Activated CD8-positive, alpha-beta T cell treated with anti-CD3 and anti-CD28 coated beads for 36 hours (primary cell): ENCODE results near the gene DEPDC5. TPM values are rescaled to one million over a fixed set of nuclear protein-coding genes. Genes with fewer than 3 reads are reported as not detected.

Source experiments
- ATAC-seq: fragments of 200-7000 bp; cut with Tn5 transposase; one replicate; pipeline ENCODE4 v1.10.0; 2021; ENCODE audit warnings: mild to moderate bottlenecking, moderate library complexity
- CTCF ChIA-PET: fragments of 350-600 bp; sonication (Branson Sonifier 250); formaldehyde crosslinking; loops from one replicate; lab custom pipeline; 2021; ENCODE audit warnings: antibody characterized with exemption; lab: Charles Lee
- POLR2A ChIA-PET: fragments of 350-600 bp; sonication (Branson Sonifier 250); formaldehyde crosslinking; loops from one replicate; lab custom pipeline; 2021; ENCODE audit warnings: antibody characterized with exemption; lab: Charles Lee
- DNase-seq: peaks from one replicate; pipeline ENCODE4 v3.0.0-alpha.2; 2020
- H3K27ac Mint-ChIP-seq: one replicate; pipeline ENCODE4 v1.8.0; 2021; ENCODE audit warnings: mild to moderate bottlenecking, mixed read lengths
- H3K27me3 Mint-ChIP-seq: one replicate; pipeline ENCODE4 v1.8.0; 2021; ENCODE audit warnings: mixed read lengths
- H3K36me3 Mint-ChIP-seq: one replicate; pipeline ENCODE4 v1.8.0; 2021; ENCODE audit warnings: low read depth, mixed read lengths
- H3K4me1 Mint-ChIP-seq: one replicate; pipeline ENCODE4 v1.8.0; 2021; ENCODE audit warnings: low read depth, mixed read lengths
- H3K4me3 Mint-ChIP-seq: one replicate; pipeline ENCODE4 v1.8.0; 2021; ENCODE audit warnings: mild to moderate bottlenecking, moderate library complexity, mixed read lengths
- H3K9me3 Mint-ChIP-seq: one replicate; pipeline ENCODE4 v1.8.0; 2021; ENCODE audit warnings: mixed read lengths
- intact Hi-C: fragments of 100-400 bp; cut with micrococcal nuclease; formaldehyde crosslinking; loops from one replicate; pipeline ENCODE4 v1.10.0; 2022
- total RNA-seq, 2 experiments: library from RNA; stranded (reverse); gene quantifications; one replicate each; pipeline ENCODE4 v1.2.3, GENCODE V29; 2021
- TF ChIP-seq, protein P1 (sequence below): fragments of 200-600 bp; IDR thresholded peaks from one replicate; pipeline ENCODE4 v1.8.0; 2022; ENCODE audit warnings: antibody characterized with exemption, mild to moderate bottlenecking

The DEPDC5 gene
- total RNA-seq, 2 experiments from 2014 or later, result 31.6 to 36.4 TPM

DNA sequence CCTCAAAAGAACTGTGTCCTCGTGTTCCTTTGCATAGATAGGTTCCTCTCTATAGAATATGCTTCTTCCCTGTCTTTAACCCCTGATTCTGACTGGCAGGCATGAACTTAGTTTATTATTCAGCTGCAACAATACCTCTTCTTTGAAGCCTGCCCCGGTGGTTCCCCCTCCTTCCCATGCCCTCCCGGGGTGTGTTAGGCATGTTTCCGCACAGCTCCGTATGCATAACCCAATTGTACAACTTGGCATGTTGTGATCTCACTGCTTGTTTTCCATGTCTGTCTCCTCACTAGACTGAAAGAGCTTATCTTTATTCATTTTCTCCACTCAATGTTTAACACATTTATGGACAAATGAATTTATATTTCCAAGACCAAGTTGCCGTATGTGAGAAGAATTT lies 72.6 kb downstream of the DEPDC5 start:
- DNase-seq (no peak), ATAC-seq (no peak)
- H3K4me1 Mint-ChIP-seq, result peaks cover 28% of the 10 kb centered on the region
- no peak overlapping the region for H3K4me3 Mint-ChIP-seq
- POLR2A ChIA-PET, result no interaction called here
- no peaks in the 10 kb centered on the region for H3K27me3 Mint-ChIP-seq
- peaks cover 31% of the 10 kb centered on the region for H3K36me3 Mint-ChIP-seq
- CTCF ChIA-PET, result no interaction called here
- TF ChIP-seq, protein P1, sequence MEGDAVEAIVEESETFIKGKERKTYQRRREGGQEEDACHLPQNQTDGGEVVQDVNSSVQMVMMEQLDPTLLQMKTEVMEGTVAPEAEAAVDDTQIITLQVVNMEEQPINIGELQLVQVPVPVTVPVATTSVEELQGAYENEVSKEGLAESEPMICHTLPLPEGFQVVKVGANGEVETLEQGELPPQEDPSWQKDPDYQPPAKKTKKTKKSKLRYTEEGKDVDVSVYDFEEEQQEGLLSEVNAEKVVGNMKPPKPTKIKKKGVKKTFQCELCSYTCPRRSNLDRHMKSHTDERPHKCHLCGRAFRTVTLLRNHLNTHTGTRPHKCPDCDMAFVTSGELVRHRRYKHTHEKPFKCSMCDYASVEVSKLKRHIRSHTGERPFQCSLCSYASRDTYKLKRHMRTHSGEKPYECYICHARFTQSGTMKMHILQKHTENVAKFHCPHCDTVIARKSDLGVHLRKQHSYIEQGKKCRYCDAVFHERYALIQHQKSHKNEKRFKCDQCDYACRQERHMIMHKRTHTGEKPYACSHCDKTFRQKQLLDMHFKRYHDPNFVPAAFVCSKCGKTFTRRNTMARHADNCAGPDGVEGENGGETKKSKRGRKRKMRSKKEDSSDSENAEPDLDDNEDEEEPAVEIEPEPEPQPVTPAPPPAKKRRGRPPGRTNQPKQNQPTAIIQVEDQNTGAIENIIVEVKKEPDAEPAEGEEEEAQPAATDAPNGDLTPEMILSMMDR, result no peak
- no peaks in the 10 kb centered on the region for H3K9me3 Mint-ChIP-seq
- intact Hi-C loops, result loop anchor here (10.0 kb wide), 1 partner anchor 162 kb away; the partner anchor contains the start of gene PISD
- no peak overlapping the region for H3K27ac Mint-ChIP-seq

DNA sequence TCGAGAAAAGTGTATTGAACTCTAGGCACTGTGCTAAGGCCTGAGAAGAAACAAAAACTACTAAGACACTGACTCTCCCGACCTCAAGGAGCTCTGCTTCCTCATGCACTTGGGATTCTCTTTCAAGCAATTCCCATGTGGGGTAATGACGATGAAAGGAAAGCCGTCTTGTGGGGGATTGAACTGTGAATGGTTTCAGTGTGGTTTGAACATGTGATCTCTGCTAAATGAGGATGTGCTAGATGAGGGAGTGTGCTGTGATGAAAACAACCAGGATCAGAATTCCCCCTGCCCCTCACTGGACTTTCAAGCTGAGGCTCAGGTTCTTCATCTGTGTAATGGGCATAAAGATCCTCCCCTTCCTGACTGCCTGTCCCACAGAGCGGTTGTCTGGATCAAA lies 74.9 kb downstream of the DEPDC5 start:
- peaks cover 29% of the 10 kb centered on the region for H3K4me1 Mint-ChIP-seq
- peak overlapping the region; percentile 4 for H3K27ac Mint-ChIP-seq
- no peaks in the 10 kb centered on the region for H3K9me3 Mint-ChIP-seq
- intact Hi-C loops, result loop anchor here (10.0 kb wide), 1 partner anchor 164 kb away; the partner anchor contains the start of gene PISD
- ChIA-PET CTCF (interaction anchor here (0.6 kb wide), 1 partner anchor 117 kb away, joined by 3 read pairs; no protein-coding TSS in a partner anchor), POLR2A (interaction anchor here (0.5 to 0.8 kb wide), 2 partner anchors 133 to 1693 kb away, joined by 3 to 4 read pairs; no protein-coding TSS in a partner anchor)
- TF ChIP-seq, protein P1, result no peak
- H3K27me3 Mint-ChIP-seq, result no peaks in the 10 kb centered on the region
- DNase-seq, result no peak
- H3K4me3 Mint-ChIP-seq, result no peak overlapping the region
- no peak for ATAC-seq
- H3K36me3 Mint-ChIP-seq, result peaks cover 35% of the 10 kb centered on the region

DNA sequence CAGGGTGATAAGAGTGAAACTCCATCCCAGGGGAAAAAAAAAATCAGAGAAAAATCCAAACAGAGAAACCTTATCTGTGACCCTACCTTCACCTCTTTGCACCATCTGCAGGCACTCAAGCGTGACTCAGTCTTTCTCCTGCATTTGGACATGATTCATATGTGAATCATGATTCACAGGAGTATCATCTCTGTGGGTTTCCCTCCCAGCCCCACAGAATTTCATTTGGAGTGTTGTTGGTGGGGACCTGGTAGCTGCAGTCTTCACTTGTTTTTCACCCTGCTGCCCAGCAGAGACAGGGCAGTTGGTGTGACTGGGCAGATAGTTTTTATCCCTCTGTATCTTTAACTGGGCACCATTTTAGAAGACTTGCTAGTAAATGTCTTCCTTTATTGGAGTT lies 75.7 kb downstream of the DEPDC5 start:
- no peaks in the 10 kb centered on the region for H3K27me3 Mint-ChIP-seq
- H3K27ac Mint-ChIP-seq, result peak overlapping the region; percentile 88
- TF ChIP-seq, protein P1, result no peak
- H3K36me3 Mint-ChIP-seq, result peaks cover 38% of the 10 kb centered on the region
- H3K4me3 Mint-ChIP-seq, result no peak overlapping the region
- intact Hi-C loops, result loop anchor here (10.0 kb wide), 1 partner anchor 165 kb away; the partner anchor contains the start of gene PISD
- no peaks in the 10 kb centered on the region for H3K9me3 Mint-ChIP-seq
- peak; percentile 93 for ATAC-seq
- H3K4me1 Mint-ChIP-seq, result peaks cover 30% of the 10 kb centered on the region
- POLR2A ChIA-PET, result interaction anchor here (1.1 kb wide), 1 partner anchor 11 kb away, joined by 3 read pairs; no protein-coding TSS in a partner anchor
- CTCF ChIA-PET, result no interaction called here
- peak; percentile 72 for DNase-seq

DNA sequence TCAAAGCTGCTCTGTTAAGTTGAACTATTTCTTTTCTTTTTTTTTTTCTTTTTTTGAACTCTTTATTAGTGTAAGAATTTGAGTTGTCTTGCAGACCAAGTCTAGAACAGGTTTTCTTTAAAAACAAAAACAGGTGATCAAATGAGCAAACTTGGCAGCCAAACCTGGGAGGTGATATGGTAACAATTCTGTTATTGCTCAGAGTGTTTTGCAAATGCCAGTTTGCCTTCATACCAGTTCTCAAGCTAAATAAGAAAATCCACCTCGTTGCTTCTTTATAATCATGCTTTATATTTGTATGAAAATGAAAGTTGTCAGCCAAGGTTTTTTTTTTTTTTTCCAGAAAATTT lies 76.9 kb downstream of the DEPDC5 start:
- POLR2A ChIA-PET, result interaction anchor here (1.0 to 1.1 kb wide), 2 partner anchors 8 to 12 kb away, joined by 3 to 4 read pairs; no protein-coding TSS in a partner anchor
- DNase-seq (no peak), ATAC-seq (no peak)
- Mint-ChIP-seq H3K27me3 (no peaks in the 10 kb centered on the region), H3K4me3 (no peak overlapping the region), H3K36me3 (peaks cover 35% of the 10 kb centered on the region), H3K27ac (no peak overlapping the region), H3K4me1 (peaks cover 30% of the 10 kb centered on the region), H3K9me3 (no peaks in the 10 kb centered on the region)
- intact Hi-C loops, result no loop called here
- CTCF ChIA-PET, result interaction anchor here (0.8 to 1.2 kb wide), 4 partner anchors 9 to 165 kb away, joined by 3 to 4 read pairs (median 3); no protein-coding TSS in a partner anchor
- TF ChIP-seq, protein P1, result no peak

DNA sequence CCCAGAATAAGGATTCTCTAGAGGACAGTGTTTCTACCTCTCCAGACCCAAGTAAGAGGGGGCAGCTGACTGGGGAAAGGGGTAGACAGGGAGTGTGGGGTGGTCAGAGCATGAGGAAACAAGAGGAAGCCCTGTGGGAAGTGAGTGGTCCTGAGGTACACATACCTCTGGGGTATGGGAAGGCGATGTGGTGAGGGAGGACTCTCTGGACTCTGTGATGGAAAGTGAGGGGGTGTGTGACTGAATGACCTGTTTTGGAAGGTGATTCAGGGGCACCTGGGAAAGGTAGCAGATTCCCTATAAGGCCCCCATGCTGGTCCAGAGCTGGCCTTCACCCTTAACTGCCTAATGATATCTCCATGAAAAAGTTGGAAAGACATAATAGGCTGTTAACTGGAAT lies 80.1 kb downstream of the DEPDC5 start:
- Mint-ChIP-seq H3K9me3 (no peaks in the 10 kb centered on the region), H3K27me3 (no peaks in the 10 kb centered on the region), H3K4me3 (no peak overlapping the region), H3K4me1 (peaks cover 24% of the 10 kb centered on the region), H3K36me3 (peaks cover 25% of the 10 kb centered on the region), H3K27ac (no peak overlapping the region)
- ChIA-PET CTCF (interaction anchor here (1.5 kb wide), 1 partner anchor 136 kb away, joined by 5 read pairs; no protein-coding TSS in a partner anchor), POLR2A (interaction anchor here (1.3 kb wide), 1 partner anchor 15 kb away, joined by 4 read pairs; no protein-coding TSS in a partner anchor)
- intact Hi-C loops, result no loop called here
- DNase-seq, result no peak
- TF ChIP-seq, protein P1, result no peak
- no peak for ATAC-seq
